GOT3 (cell line): ENCODE results near the gene CDK3.
"Not testable (repeated sequence)": the region's sequence is repeated elsewhere in the genome, so short reads cannot be mapped to it uniquely, and the experiment has no call there.

Experiments
- DNase-seq: peaks from one replicate; lab custom pipeline; 2025; ENCODE audit warnings: mixed read lengths; lab: John Stamatoyannopoulos, UW

CDK3 gene

GRCh38 chr17:76000755-76001521 is at the start of gene CDK3:
Gene CDK3 (plus strand): TSS chr17:76000855. CDS start chr17:76001426, 571 bp downstream.
- no peak for DNase-seq

- no peak for DNase-seq
Observed at GRCh38 chr17:75950855-75951554, 49.6 kb upstream of the CDK3 start.

GRCh38 chr17:75959051-75959838 is 41.4 kb upstream of the CDK3 start:
- no peak for DNase-seq

DNA sequence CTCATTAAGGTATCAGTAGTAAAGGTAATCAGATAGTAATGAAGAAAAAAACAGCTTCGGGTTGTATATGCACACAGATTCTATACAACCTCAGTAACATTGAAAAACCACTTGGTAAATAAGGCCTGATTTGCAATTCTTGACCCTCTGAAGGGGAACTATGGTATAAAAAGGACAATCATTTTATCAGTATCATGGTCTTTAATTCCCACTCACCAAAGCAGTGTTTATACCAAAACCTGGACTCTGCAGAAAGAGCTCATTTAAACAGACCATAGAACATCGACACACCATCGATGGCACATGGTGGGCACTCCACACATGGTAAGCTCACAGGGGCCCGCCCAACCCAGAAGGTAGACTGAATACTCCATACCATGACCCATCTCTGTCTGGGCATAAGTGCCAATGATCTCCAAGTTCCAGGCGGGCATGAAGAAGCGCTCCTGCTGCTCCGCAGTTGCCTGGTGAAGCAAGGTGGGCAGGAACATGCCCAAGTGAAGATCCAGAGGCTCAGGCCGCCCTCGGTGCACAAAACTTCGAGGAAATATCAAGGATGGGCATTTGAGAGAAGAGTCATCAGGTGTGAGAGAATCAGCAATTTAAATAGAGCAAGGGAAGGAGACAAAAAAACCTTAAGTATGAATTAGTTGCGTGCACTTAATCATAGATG is 40.7 kb upstream of the CDK3 start:
- DNase-seq = no peak

- no peak for DNase-seq
Observed at GRCh38 chr17:75965468-75965867, 35.2 kb upstream of the CDK3 start.

DNA sequence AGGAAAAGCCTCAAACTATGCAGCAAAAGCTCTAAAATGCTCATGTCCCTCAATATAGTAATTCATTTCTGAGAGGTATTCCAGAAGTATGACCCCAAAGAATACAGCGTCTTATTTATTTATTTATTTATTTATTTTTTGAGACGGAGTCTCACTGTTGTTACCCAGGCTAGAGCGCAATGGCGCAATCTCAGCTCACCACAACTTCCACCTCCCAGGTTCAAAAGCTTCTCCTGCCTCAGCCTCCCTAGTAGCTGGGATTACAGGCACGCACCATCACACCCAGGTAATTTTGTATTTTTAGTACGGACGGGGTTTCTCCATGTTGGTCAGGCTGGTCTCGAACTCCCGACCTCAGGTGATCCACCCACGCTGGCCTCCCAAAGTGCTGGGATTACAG is 31.6 kb upstream of the CDK3 start:
- not testable (repeated sequence) for DNase-seq

- no peak for DNase-seq
Observed at GRCh38 chr17:75970011-75970523, 30.6 kb upstream of the CDK3 start.

DNA sequence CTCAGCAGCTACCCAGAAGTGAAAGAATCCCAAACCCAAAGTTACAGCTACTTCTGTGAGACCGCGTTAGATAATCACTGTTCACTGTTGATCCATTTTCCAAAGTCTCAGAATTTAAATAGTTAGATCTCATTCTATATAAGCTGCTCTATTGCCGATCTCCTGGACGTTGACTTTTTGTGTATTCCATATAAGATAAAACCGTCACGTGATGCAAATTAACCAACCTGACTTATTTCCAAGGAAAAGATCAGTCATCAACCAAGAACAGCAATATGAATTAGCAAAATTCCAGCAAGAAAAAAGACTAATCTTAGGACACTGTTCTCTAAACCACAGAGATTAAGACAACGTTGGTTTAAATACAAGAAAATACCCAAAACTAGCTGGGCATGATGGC is 30.0 kb upstream of the CDK3 start:
- DNase-seq = no peak

- not testable (repeated sequence) for DNase-seq
Observed at GRCh38 chr17:75975187-75975586, 25.5 kb upstream of the CDK3 start.

DNA sequence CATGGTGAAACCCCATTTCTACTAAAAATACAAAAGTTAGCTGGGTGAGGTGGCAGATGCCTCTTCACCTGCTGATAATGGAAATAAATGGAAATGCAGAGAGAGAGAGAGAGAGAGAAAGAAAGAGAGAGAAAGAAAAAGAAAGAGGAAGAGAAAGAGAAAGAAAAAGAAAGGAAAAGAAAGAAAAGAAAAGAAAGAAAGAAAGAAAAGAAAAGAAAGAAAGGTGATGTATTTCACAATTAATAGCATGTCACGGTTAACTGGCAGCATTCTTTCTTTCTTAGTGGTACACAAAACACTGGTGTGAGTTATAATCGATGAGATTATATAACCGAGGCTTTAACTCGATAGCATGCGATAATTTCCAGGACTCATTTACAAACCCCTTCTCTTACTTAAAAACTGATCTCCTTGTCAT is 24.9 kb upstream of the CDK3 start:
- DNase-seq = no peak

DNA sequence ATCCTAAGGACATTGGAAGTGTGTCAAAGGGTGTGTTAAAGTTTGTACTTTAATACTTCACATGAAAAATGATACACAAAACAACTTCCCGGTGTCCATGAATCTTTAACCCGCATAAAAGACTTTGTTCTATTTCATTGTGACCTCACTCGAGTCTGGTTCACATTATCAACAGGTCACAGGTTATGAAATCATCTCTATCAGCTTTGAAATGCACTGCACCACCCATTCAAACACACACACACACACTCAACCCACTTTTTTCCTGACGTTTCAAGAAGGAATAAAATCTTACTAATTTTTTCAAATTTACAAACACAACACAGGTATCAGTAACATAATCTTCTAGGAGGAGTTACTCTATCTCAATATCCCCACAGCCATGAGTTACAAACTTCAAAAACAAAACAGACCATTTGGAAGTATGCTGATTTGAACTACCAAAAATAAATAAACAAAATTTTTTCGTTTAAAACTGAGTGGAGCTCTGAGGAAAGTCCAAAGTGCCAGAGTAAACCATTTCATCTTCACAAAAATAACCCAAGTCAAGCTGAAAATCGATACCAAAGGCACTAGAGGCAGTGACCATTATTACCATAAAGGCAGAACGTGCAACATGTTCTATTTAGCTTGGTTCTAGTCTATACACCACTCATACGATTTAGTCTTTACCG is 24.3 kb upstream of the CDK3 start:
- no peak for DNase-seq

DNA sequence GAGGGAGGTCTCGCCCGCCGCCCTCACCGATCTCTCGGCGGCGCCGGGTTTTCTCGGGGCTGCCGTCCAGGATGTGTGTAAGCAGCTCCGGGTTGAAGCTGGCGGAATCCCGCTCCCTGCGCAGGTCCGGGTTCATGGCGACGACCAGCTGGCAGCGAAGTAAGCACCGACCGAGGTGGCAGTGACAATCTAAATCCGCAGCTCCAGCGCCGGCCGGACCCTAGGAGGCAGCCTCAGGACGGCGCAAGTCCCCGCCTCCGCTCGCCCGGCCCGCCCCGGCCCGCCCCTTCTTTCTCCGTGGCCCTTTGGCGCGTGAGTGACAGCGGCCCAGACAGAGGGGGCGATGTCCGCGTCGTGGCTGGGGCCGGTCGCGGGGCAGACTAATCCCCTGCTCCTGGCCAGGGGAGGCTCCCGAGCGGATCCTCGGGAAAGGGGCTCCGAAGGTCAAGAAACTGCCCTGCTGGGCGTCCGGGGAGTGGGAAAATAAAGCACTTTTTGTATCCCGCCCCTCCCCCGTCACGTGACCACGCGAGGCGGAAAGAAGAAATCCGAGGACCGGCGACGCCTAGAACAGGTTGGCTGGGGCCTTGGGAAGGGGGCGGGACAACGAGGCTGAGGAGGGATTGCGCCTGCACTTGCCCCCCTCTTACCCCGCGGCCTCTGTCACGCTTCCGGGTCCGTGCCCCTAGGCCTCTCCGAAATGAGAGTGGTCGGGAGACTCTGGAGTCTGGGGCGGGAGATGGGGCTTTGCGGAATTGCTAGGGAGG is 21.5 kb upstream of the CDK3 start, which contains the start of the genes ACOX1 and TEN1:
Gene ACOX1 (minus strand): TSS at position 229 of the 767 bp plus-strand sequence. CDS start 93 bp downstream, at position 136.
Gene TEN1 (plus strand): TSS at position 303 of the 767 bp plus-strand sequence. CDS start 6,953 bp downstream, outside the sequence.
- peak; percentile 90 for DNase-seq

DNA sequence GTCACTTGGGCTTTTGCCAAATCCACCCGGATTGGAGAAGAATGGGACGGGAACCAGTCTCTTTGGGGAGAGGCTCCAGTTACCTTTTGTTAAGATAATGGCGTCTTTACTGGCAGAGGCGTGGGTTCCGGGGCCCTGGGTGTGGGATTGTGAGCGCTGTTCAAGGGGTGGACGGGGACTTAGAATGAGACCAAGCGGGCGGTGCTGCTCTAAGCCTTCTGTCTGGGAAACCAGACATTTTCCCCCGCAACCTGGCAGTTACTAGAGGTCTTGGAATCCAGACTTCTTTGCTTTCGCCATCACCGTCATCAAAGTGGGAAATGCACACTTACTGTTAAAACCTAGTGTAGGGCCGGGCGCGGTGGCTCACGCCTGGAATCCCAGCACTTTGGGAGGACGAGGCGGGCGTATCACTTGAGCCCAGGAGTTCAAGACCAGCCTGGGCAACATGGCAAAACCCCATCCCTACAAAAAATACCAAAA is 20.9 kb upstream of the CDK3 start:
- no peak for DNase-seq

DNA sequence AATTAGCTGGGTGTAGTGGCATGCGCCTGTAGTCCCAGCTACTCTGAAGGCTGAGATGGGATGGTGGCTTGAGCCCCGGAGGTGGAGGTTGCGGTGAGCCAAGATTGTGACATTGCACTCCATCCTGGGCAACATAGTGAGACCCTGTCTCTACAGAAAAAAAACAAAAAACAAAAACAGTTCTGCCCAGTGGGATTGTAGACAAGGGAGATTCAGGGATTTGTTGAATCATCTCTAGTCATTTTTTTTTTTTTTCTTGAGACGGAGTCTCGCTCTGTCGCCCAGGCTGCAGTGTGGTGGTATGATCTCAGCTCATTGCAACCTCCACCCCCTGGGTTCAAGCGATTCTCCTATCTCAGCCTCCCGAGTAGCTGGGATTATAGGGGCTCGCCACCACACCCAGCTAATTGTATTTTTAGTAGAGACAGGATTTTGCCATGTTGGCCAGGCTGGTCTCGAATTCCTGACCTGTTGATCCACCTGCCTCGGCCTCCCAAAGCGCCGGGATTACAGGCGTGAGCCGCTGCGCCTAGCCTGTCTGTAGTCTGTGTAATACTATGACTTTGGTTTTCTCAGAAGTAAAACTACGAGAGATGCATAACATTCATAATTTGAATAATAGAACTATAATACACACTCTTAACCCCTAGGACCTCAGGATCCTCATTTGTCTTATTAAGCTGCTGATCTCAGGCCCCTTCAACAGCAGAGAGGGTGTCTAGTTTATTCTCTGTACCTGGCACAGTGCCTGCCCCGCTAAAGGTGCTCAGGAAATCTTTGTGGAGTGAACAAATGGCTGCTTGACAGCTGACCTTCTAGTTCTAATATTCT is 20.3 kb upstream of the CDK3 start:
- no peak for DNase-seq

DNA sequence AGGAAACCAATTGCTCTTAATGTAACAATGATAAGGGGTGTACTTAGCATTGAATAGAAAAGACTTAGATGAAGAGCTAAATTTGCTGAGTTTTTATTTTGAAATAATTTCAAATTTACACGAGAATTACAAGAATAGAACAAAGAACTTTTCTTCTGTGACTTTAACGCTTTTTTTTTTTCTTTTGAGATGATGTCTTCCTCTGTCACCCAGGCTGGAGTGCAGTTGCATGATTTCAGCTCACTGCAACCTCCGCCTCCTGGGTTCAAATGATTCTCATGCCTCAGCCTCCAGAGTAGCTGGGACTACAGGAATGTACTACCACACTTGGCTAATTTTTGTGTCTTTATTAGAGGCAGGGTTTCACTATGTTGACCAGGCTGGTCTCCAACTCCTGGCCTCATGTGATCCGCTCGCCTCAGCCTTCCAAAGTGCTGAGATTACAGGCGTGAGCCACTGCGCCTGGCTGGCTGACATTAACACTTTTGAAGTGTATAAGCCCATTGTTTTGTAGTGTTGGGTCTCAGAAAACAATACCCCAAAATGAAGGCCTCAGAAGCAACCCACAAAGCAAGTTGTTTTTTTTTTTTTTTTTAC is 19.5 kb upstream of the CDK3 start:
- no peak for DNase-seq

- no peak for DNase-seq
Observed at GRCh38 chr17:75983501-75984181, 17.0 kb upstream of the CDK3 start.

DNA sequence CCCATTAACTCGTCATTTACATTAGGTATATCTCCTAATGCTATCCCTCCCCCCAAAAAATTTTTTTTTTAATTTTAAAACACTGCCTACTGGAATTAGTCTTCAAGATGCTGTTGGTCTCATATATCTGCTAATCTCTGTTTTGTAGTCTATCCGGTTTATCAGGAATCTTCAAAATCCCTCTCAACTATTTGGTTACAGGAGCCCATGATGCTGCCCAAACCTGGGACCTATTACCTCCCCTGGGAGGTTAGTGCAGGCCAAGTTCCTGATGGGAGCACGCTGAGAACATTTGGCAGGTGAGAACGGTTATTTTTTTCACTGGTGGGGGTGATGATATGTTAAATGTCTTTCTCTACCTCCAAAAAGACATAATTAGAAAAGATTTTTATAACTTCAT is 14.7 kb upstream of the CDK3 start:
- no peak for DNase-seq

GRCh38 chr17:75987041-75987440 is 13.6 kb upstream of the CDK3 start:
- no peak for DNase-seq
